ENCODE measurements around the gene ACSF3.

ACSF3 gene

GRCh38 chr16:89093602-89094251 is at the start of gene ACSF3:
TSS of gene ACSF3 (plus strand) at chr16:89093852. CDS start at chr16:89100682, 6,830 bp downstream.
- DNase-seq (ENCODE audit: low read depth), result peak; percentile 45
- peak within 1 kb of the TSS; percentile 73 for H3K4me3 ChIP-seq (ENCODE audit: control insufficient read depth, low read depth, low read length)
- no peak for TF ChIP-seq CTCF (conservative IDR thresholded peaks at IDR 0.05; ENCODE audit: control insufficient read depth, insufficient read depth, low read depth, low read length)

GRCh38 chr16:89044418-89045180 is 49.1 kb upstream of the ACSF3 start:
- no peak for TF ChIP-seq CTCF (conservative IDR thresholded peaks at IDR 0.05; ENCODE audit: control insufficient read depth, insufficient read depth, low read depth, low read length)
- no peak overlapping the region for H3K4me3 ChIP-seq (ENCODE audit: control insufficient read depth, low read depth, low read length)
- no peak for DNase-seq (ENCODE audit: low read depth)

- no peak overlapping the region for H3K4me3 ChIP-seq (ENCODE audit: control insufficient read depth, low read depth, low read length)
- no peak for DNase-seq (ENCODE audit: low read depth)
- TF ChIP-seq CTCF (conservative IDR thresholded peaks at IDR 0.05; ENCODE audit: control insufficient read depth, insufficient read depth, low read depth, low read length), result no peak
Measured at GRCh38 chr16:89045181-89045815, 48.4 kb upstream of the ACSF3 start.

GRCh38 chr16:89045881-89046280 is 47.8 kb upstream of the ACSF3 start:
- no peak for TF ChIP-seq CTCF (conservative IDR thresholded peaks at IDR 0.05; ENCODE audit: control insufficient read depth, insufficient read depth, low read depth, low read length)
- no peak overlapping the region for H3K4me3 ChIP-seq (ENCODE audit: control insufficient read depth, low read depth, low read length)
- DNase-seq (ENCODE audit: low read depth), result no peak

- no peak overlapping the region for H3K4me3 ChIP-seq (ENCODE audit: control insufficient read depth, low read depth, low read length)
- TF ChIP-seq CTCF (conservative IDR thresholded peaks at IDR 0.05; ENCODE audit: control insufficient read depth, insufficient read depth, low read depth, low read length), result no peak
- no peak for DNase-seq (ENCODE audit: low read depth)
Measured at GRCh38 chr16:89046491-89046890, 47.2 kb upstream of the ACSF3 start.

GRCh38 chr16:89047331-89048089 is 46.1 kb upstream of the ACSF3 start:
- no peak for DNase-seq (ENCODE audit: low read depth)
- no peak for TF ChIP-seq CTCF (conservative IDR thresholded peaks at IDR 0.05; ENCODE audit: control insufficient read depth, insufficient read depth, low read depth, low read length)

More at GRCh38 chr16:89047331-89048089, 46.1 kb upstream of the ACSF3 start:
- H3K4me3 ChIP-seq (ENCODE audit: control insufficient read depth, low read depth, low read length), result no peak overlapping the region

All from fibroblast of mammary gland (primary cell).